ENCODE measurements around the gene HDAC3. TPM values are rescaled to one million over a fixed set of nuclear protein-coding genes. Genes with fewer than 3 reads are reported as not detected.
A peak's percentile ranks its signal among the peaks of the same experiment; 100 is the strongest.

The HDAC3 gene
- total RNA-seq, 2 donors from 2014 or later = 36.6 to 44.0 TPM

GRCh38 chr5:141609044-141609443 is 27.6 kb downstream of the HDAC3 start:
- H3K27me3 ChIP-seq = no peaks in the 10 kb centered on the region
- no peaks in the 10 kb centered on the region for H3K36me3 ChIP-seq
- H3K9me3 ChIP-seq = no peaks in the 10 kb centered on the region
- no peak overlapping the region for H3K4me3 ChIP-seq
- intact Hi-C loops (cut with DNase I) = no loop called here
- peaks cover 5% of the 10 kb centered on the region for H3K4me1 ChIP-seq
- no peak overlapping the region for H3K27ac ChIP-seq
- no peak for TF ChIP-seq CTCF (IDR thresholded peaks at IDR 0.05)
- H3K9ac ChIP-seq (ENCODE audit: low read depth in 2 of 2, low read length in 2 of 2) = no peak overlapping the region
- DNase-seq = no peak

GRCh38 chr5:141608557-141608956 is 28.1 kb downstream of the HDAC3 start:
- Histone ChIP-seq H3K9me3 (no peaks in the 10 kb centered on the region), H3K9ac (ENCODE audit: low read depth in 2 of 2, low read length in 2 of 2) (no peak overlapping the region), H3K4me3 (no peak overlapping the region), H3K4me1 (peaks cover 5% of the 10 kb centered on the region), H3K27ac (no peak overlapping the region), H3K36me3 (no peaks in the 10 kb centered on the region), H3K27me3 (no peaks in the 10 kb centered on the region)
- intact Hi-C loops (cut with DNase I) = no loop called here
- no peak for TF ChIP-seq CTCF (IDR thresholded peaks at IDR 0.05)
- no peak for DNase-seq

GRCh38 chr5:141608046-141608445 is 28.6 kb downstream of the HDAC3 start:
- TF ChIP-seq CTCF (IDR thresholded peaks at IDR 0.05) = no peak
- intact Hi-C loops (cut with DNase I) = no loop called here
- Histone ChIP-seq H3K36me3 (no peaks in the 10 kb centered on the region), H3K27ac (no peak overlapping the region), H3K27me3 (no peaks in the 10 kb centered on the region), H3K4me3 (no peak overlapping the region), H3K4me1 (peaks cover 5% of the 10 kb centered on the region), H3K9me3 (no peaks in the 10 kb centered on the region), H3K9ac (ENCODE audit: low read depth in 2 of 2, low read length in 2 of 2) (no peak overlapping the region)
- DNase-seq = no peak

- peak; percentile 54 for DNase-seq
- Histone ChIP-seq H3K27me3 (no peaks in the 10 kb centered on the region), H3K9me3 (no peaks in the 10 kb centered on the region), H3K4me1 (peaks cover 5% of the 10 kb centered on the region), H3K36me3 (no peaks in the 10 kb centered on the region), H3K4me3 (no peak overlapping the region), H3K27ac (peak overlapping the region; percentile 21), H3K9ac (ENCODE audit: low read depth in 2 of 2, low read length in 2 of 2) (no peak overlapping the region)
- intact Hi-C loops (cut with DNase I) = no loop called here
- TF ChIP-seq CTCF (IDR thresholded peaks at IDR 0.05) = no peak
Measured at GRCh38 chr5:141605523-141606277, 30.9 kb downstream of the HDAC3 start.

GRCh38 chr5:141603923-141604717 is 32.5 kb downstream of the HDAC3 start:
- peak overlapping the region; percentile 30 to 54 for H3K9ac ChIP-seq (ENCODE audit: low read depth in 2 of 2, low read length in 2 of 2)

More at GRCh38 chr5:141603923-141604717, 32.5 kb downstream of the HDAC3 start:
- no peak overlapping the region for H3K4me3 ChIP-seq
- H3K36me3 ChIP-seq = no peaks in the 10 kb centered on the region
- peak; percentile 53 for DNase-seq
- intact Hi-C loops (cut with DNase I) = no loop called here
- peak overlapping the region; percentile 21 for H3K27ac ChIP-seq
- no peaks in the 10 kb centered on the region for H3K9me3 ChIP-seq
- H3K4me1 ChIP-seq = peaks cover 5% of the 10 kb centered on the region
- TF ChIP-seq CTCF (IDR thresholded peaks at IDR 0.05) = no peak
- no peaks in the 10 kb centered on the region for H3K27me3 ChIP-seq

All from colonic mucosa (tissue), 4 donors.